ENCODE results near the gene SPR. TPM values are rescaled to one million over a fixed set of nuclear protein-coding genes. Genes with fewer than 3 reads are reported as not detected.

The SPR gene
- total RNA-seq, 2 experiments from 2014 or later, result 1.3 to 3.1 TPM

- Mint-ChIP-seq H3K9me3 (ENCODE audit: low read depth) (no peaks in the 10 kb centered on the region), H3K27ac (no peak overlapping the region), H3K4me1 (peaks cover 13% of the 10 kb centered on the region), H3K36me3 (no peaks in the 10 kb centered on the region), H3K27me3 (peaks cover 81% of the 10 kb centered on the region), H3K4me3 (no peak overlapping the region)
- CTCF ChIA-PET, result no interaction called here
- no peak for ATAC-seq
- peak; percentile 22 for DNase-seq
These were observed 26.4 kb downstream of the SPR start for GRCh38 chr2:72913486-72914205.

- Mint-ChIP-seq H3K4me3 (no peak overlapping the region), H3K9me3 (ENCODE audit: low read depth) (no peaks in the 10 kb centered on the region)
- CTCF ChIA-PET, result no interaction called here
These were observed 27.0 kb downstream of the SPR start for GRCh38 chr2:72914206-72914559.

GRCh38 chr2:72914589-72915319 lies 27.5 kb downstream of the SPR start:
- no peak overlapping the region for H3K4me3 Mint-ChIP-seq
- H3K36me3 Mint-ChIP-seq, result no peaks in the 10 kb centered on the region
- ATAC-seq (no peak), DNase-seq (peak; percentile 33)
- peaks cover 20% of the 10 kb centered on the region for H3K4me1 Mint-ChIP-seq
- no peak overlapping the region for H3K27ac Mint-ChIP-seq
- CTCF ChIA-PET, result interaction anchor here (1.0 to 1.3 kb wide), 4 partner anchors 12 to 58 kb away, joined by 3 to 5 read pairs (median 4); no protein-coding TSS in a partner anchor
- no peaks in the 10 kb centered on the region for H3K9me3 Mint-ChIP-seq (ENCODE audit: low read depth)
- H3K27me3 Mint-ChIP-seq, result peaks cover 83% of the 10 kb centered on the region

More at GRCh38 chr2:72914206-72914559, 27.0 kb downstream of the SPR start:
- ATAC-seq (no peak), DNase-seq (no peak)
- H3K36me3 Mint-ChIP-seq, result no peaks in the 10 kb centered on the region
- H3K27me3 Mint-ChIP-seq, result peaks cover 83% of the 10 kb centered on the region
- peaks cover 14% of the 10 kb centered on the region for H3K4me1 Mint-ChIP-seq
- no peak overlapping the region for H3K27ac Mint-ChIP-seq

- peaks cover 21% of the 10 kb centered on the region for H3K4me1 Mint-ChIP-seq
- DNase-seq (peak; percentile 28), ATAC-seq (no peak)
- peaks cover 83% of the 10 kb centered on the region for H3K27me3 Mint-ChIP-seq
- H3K4me3 Mint-ChIP-seq, result no peak overlapping the region
- no peak overlapping the region for H3K27ac Mint-ChIP-seq
- CTCF ChIA-PET, result interaction anchor here (1.0 to 1.9 kb wide), 5 partner anchors 11 to 58 kb away, joined by 3 to 5 read pairs (median 4); partner anchors contain the start of gene SPR
- H3K36me3 Mint-ChIP-seq, result no peaks in the 10 kb centered on the region
- no peaks in the 10 kb centered on the region for H3K9me3 Mint-ChIP-seq (ENCODE audit: low read depth)
These were observed 28.2 kb downstream of the SPR start for GRCh38 chr2:72915320-72915906.

- CTCF ChIA-PET, result interaction anchor here (1.2 to 3.4 kb wide), 5 partner anchors 10 to 57 kb away, joined by 4 to 14 read pairs (median 5); partner anchors contain the start of gene SPR
- peak; percentile 48 for DNase-seq
- no peaks in the 10 kb centered on the region for H3K9me3 Mint-ChIP-seq (ENCODE audit: low read depth)
- ATAC-seq, result peak; percentile 37
- H3K4me1 Mint-ChIP-seq, result peaks cover 22% of the 10 kb centered on the region
- no peak overlapping the region for H3K27ac Mint-ChIP-seq
- H3K27me3 Mint-ChIP-seq, result peaks cover 83% of the 10 kb centered on the region
- no peaks in the 10 kb centered on the region for H3K36me3 Mint-ChIP-seq
- H3K4me3 Mint-ChIP-seq, result no peak overlapping the region
These were observed 28.9 kb downstream of the SPR start for GRCh38 chr2:72915907-72916742.

GRCh38 chr2:72916743-72917137 lies 29.5 kb downstream of the SPR start:
- H3K27ac Mint-ChIP-seq, result peak overlapping the region; percentile 36
- H3K4me1 Mint-ChIP-seq, result peaks cover 22% of the 10 kb centered on the region
- H3K27me3 Mint-ChIP-seq, result peaks cover 83% of the 10 kb centered on the region
- H3K9me3 Mint-ChIP-seq (ENCODE audit: low read depth), result no peaks in the 10 kb centered on the region
- DNase-seq, result peak; percentile 26
- no peak for ATAC-seq
- CTCF ChIA-PET, result interaction anchor here (1.5 to 3.4 kb wide), 3 partner anchors 10 to 57 kb away, joined by 5 to 14 read pairs (median 5); partner anchors contain the start of gene SPR
- peak overlapping the region; percentile 62 for H3K4me3 Mint-ChIP-seq
- H3K36me3 Mint-ChIP-seq, result no peaks in the 10 kb centered on the region

- H3K9me3 Mint-ChIP-seq (ENCODE audit: low read depth), result no peaks in the 10 kb centered on the region
- peaks cover 83% of the 10 kb centered on the region for H3K27me3 Mint-ChIP-seq
- H3K4me1 Mint-ChIP-seq, result peaks cover 22% of the 10 kb centered on the region
- ATAC-seq (peak; percentile 37), DNase-seq (peak; percentile 42)
- peak within 1 kb of the TSS; percentile 36 for H3K27ac Mint-ChIP-seq
- peak within 1 kb of the TSS; percentile 62 for H3K4me3 Mint-ChIP-seq
- CTCF ChIA-PET, result interaction anchor here (1.0 to 3.4 kb wide), 5 partner anchors 10 to 56 kb away, joined by 3 to 14 read pairs (median 5); partner anchors contain the start of gene SPR
- H3K36me3 Mint-ChIP-seq, result no peaks in the 10 kb centered on the region
These were observed 30.1 kb downstream of the SPR start, which contains the start of gene EMX1 for GRCh38 chr2:72917138-72917876. TSS of gene EMX1 (plus strand) at chr2:72917519. CDS start at chr2:72917853, 334 bp downstream.

GRCh38 chr2:72917877-72918553 lies 30.8 kb downstream of the SPR start:
- Mint-ChIP-seq H3K36me3 (no peaks in the 10 kb centered on the region), H3K4me1 (peaks cover 22% of the 10 kb centered on the region), H3K4me3 (no peak overlapping the region), H3K9me3 (ENCODE audit: low read depth) (no peaks in the 10 kb centered on the region), H3K27me3 (peaks cover 85% of the 10 kb centered on the region), H3K27ac (no peak overlapping the region)
- DNase-seq (peak; percentile 36), ATAC-seq (no peak)
- CTCF ChIA-PET, result interaction anchor here (1.0 to 3.4 kb wide), 4 partner anchors 9 to 55 kb away, joined by 3 to 14 read pairs (median 6); no protein-coding TSS in a partner anchor

- Mint-ChIP-seq H3K27ac (peak overlapping the region; percentile 28), H3K4me1 (peaks cover 29% of the 10 kb centered on the region), H3K36me3 (no peaks in the 10 kb centered on the region), H3K4me3 (no peak overlapping the region), H3K9me3 (ENCODE audit: low read depth) (no peaks in the 10 kb centered on the region), H3K27me3 (peaks cover 85% of the 10 kb centered on the region)
- ATAC-seq, result no peak
- CTCF ChIA-PET, result interaction anchor here (1.3 to 3.4 kb wide), 2 partner anchors 7 to 54 kb away, joined by 4 to 14 read pairs; no protein-coding TSS in a partner anchor
- DNase-seq, result peak; percentile 25
These were observed 32.5 kb downstream of the SPR start for GRCh38 chr2:72919414-72920317.

- no peaks in the 10 kb centered on the region for H3K9me3 Mint-ChIP-seq (ENCODE audit: low read depth)
- H3K4me3 Mint-ChIP-seq, result peak overlapping the region; percentile 24
- no peaks in the 10 kb centered on the region for H3K36me3 Mint-ChIP-seq
- CTCF ChIA-PET, result interaction anchor here (0.7 kb wide), 1 partner anchor 53 kb away, joined by 3 read pairs; no protein-coding TSS in a partner anchor
- ATAC-seq (peak; percentile 14), DNase-seq (peak; percentile 42)
- H3K4me1 Mint-ChIP-seq, result peaks cover 29% of the 10 kb centered on the region
- no peak overlapping the region for H3K27ac Mint-ChIP-seq
- H3K27me3 Mint-ChIP-seq, result peaks cover 85% of the 10 kb centered on the region
These were observed 33.3 kb downstream of the SPR start for GRCh38 chr2:72920318-72921087.
